GM12873 (cell line): ENCODE results near the gene ITPK1.
A peak's percentile ranks its signal among the peaks of the same experiment; 100 is the strongest.

Experiments
- TF ChIP-seq, protein P1 (sequence below): IDR thresholded peaks from 2 replicates; pipeline ENCODE4 v1.5.1; 2012; ENCODE audit warnings: low read depth, mild to moderate bottlenecking, moderate library complexity, low read length, control low read depth; ENCODE audit not compliant: insufficient read depth; ENCODE audit errors: missing control alignments

The ITPK1 gene

DNA sequence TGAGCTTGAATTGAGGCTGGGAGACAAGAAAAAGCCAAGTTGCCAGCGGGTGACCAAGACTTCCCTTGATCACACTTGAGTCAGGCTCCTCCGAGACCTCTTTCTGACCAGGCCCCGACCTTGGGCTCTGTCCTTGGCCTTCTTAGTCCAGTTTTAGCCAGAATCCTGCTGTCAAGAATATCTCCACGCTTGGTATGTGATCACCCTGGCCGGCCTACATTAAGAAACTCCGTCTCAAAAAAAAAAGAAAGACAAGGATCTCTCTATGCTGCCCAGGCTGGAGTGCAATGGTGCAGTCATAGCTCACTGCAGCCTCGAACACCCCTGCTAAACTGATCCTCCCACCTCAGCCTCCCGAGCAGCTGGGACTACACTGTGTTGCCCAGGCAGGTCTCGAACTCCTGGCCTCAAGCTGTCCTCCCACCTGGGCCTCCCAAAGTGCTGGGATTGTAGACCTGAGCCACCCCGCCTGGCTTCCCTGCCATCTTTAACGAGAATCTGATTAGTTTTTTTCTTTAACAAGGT lies 1.0 kb upstream of the ITPK1 start:
- TF ChIP-seq, protein P1, sequence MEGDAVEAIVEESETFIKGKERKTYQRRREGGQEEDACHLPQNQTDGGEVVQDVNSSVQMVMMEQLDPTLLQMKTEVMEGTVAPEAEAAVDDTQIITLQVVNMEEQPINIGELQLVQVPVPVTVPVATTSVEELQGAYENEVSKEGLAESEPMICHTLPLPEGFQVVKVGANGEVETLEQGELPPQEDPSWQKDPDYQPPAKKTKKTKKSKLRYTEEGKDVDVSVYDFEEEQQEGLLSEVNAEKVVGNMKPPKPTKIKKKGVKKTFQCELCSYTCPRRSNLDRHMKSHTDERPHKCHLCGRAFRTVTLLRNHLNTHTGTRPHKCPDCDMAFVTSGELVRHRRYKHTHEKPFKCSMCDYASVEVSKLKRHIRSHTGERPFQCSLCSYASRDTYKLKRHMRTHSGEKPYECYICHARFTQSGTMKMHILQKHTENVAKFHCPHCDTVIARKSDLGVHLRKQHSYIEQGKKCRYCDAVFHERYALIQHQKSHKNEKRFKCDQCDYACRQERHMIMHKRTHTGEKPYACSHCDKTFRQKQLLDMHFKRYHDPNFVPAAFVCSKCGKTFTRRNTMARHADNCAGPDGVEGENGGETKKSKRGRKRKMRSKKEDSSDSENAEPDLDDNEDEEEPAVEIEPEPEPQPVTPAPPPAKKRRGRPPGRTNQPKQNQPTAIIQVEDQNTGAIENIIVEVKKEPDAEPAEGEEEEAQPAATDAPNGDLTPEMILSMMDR = no peak

DNA sequence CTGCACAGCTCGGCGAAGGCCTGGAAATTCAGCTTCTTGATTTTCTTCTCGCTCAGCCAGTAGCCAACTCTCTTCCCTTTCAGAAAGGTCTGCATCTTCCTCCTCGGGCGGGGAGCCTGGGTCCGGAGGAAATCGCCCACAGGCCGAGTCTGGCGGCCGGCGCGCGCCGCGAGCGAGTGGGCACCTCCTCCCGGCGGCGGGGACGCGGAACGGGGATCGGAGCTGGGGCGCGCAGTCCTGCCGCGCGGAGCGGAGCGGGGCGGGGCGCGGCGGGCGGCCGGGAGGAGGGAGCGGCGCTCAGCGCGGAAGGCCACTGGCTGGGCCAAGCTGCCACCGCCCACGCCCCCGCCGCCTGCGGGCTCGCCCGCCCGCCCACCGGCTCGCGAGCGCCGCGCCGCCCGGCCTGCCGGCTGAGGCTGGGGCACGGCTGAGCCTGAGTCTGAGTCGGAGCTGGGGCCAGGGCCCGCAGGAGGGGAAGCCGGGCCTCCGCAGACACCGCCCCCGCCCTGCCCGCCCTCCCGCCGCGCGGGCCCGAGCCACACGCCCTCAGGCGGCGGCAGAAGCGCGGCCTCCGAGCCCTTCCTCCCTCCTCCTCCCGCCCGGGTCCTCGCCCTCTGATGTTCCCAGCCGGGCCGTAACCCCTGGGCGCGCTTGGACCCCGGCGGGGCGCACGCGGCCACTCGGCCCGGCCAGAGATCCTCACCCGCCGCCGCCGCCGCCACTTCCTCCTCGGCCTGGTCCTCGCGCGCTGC lies 480 bp downstream of the ITPK1 start:
- TF ChIP-seq, protein P1 = no peak

DNA sequence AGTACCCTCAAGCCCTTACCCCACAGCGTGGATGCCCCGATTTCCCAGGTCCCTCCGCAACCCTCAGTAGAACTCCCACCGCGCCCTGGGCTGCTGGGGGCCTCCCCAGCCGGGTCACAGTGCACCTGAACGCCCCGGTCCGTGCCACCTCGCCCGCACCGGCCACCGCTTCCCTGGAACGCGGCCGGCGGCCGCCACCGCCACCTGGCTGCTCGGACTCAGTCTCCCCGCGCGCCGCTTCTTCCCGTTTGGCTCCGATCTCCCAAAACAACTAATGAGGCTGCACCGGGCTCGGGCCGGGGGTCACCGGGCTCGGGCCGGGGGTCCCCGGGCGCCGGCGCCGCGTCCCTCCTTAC lies 1.0 kb downstream of the ITPK1 start:
- TF ChIP-seq, protein P1 = no peak

DNA sequence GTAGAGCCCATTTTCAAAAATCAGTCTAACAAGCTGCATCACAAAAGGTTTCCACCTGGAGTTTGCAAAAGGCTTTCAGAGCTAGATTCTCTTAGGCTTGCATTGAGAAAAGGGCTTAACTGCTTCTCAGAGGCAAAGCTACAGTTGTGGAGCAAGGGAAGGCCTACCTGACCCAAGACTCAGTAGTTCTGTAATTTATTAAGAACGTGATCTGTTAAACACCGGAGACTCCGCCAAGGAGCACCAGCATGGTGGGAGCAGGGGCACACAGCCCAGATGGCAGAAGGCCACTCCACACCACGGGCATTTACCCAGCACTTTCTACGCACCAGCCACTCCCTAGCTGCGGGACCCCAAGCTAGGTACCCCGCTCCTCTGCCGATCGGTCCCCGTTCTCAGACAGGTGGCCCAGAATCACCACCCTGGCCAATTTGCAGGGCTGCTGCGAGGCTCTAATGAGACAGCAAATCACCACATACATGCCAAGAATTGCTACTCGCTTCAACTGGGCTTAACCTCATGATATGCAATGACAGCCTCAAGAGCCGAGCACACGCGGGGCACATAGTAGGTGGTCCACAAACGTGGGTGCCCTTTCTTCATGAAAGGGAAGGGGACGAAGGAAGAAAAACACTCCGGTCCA lies 1.5 kb downstream of the ITPK1 start:
- TF ChIP-seq, protein P1 = no peak

DNA sequence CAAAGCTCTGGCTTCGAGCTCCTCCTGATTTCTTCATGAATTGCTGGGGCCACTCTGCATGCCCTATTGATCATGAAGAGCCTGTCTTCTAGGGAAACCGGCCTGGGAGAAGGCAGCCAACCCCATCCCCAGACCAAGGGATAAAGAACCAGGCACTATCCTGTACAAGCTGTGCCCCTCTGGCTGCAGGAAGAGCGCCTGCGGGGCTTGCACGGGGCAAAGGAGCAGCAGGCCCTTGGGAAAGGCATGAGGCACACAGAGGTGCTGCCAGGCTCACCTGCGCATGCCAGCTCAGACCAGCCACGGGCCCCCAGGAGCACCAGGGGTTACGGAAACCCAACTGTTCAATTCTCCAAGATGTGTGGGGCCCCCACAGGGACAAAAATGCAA lies 2.1 kb downstream of the ITPK1 start:
- TF ChIP-seq, protein P1 = no peak

DNA sequence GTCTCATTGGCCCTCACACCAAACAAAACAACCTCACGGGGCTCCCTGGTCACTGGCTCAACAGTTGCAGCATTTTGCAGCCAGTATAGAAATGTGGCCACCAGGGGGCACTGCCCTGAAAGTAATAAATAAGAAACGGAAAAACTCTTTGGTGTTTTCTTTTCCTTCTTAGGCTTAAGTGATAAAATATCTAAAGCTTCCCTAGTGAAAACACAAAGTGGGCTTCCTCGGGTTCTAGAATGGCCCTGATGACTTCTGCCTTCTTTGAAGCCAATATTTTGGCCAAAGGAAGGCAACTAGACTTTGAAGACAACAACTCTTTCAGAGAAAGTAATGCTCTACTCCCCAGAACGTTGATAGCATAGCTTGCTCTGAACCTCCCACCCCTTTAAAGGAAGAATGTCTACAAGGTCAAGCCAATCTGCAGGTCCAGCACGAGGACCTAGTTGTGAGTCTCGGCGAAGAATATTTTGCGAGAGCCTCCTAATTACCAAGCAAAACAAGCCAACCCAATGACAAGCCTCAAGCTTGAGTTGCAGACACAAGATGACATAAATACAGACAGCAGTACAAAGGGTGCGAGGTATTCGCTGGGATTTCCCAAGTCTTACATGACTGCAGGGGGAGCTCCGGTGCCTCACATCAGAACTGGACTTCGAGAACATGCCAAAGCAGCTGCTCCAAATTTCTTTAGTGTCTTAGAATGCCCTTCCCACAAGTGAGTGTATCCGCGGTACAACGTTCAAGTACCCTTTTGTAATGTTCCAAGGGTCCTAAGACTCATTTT lies 2.6 kb downstream of the ITPK1 start:
- TF ChIP-seq, protein P1 = peak; percentile 67
